ENCODE data around the gene CXorf49B. TPM values are rescaled to one million over a fixed set of nuclear protein-coding genes. Genes with fewer than 3 reads are reported as not detected.
A peak's percentile ranks its signal among the peaks of the same experiment; 100 is the strongest.
"Not testable (repeated sequence)": the region's sequence is repeated elsewhere in the genome, so short reads cannot be mapped to it uniquely, and the experiment has no call there.

Gene CXorf49B
- total RNA-seq: not detected
- long read RNA-seq: 0 reads

GRCh38 chrX:71763049-71763448 lies at the start of gene CXorf49B:
Gene CXorf49B, plus strand, starts transcription at chrX:71763349. Its CDS starts 75 bp downstream, at chrX:71763424.
- H3K4me3 ChIP-seq; H3K4me1 ChIP-seq; intact Hi-C loops (cut with DNase I); H3K27me3 ChIP-seq; H3K9me3 ChIP-seq; H3K36me3 ChIP-seq; ATAC-seq; H3K27ac ChIP-seq; DNase-seq: not testable (repeated sequence)
- WGBS (ENCODE audit: insufficient coverage, low coverage, low lambda C conversion rate, missing lambda C conversion rate): no CpG with 5 or more reads among the region's 34 CpGs

GRCh38 chrX:71714064-71714463 lies 49.1 kb upstream of the CXorf49B start:
- H3K36me3 ChIP-seq; DNase-seq; H3K4me3 ChIP-seq; intact Hi-C loops (cut with DNase I); H3K27ac ChIP-seq; H3K9me3 ChIP-seq; H3K4me1 ChIP-seq; ATAC-seq; H3K27me3 ChIP-seq: not testable (repeated sequence)
- WGBS (ENCODE audit: insufficient coverage, low coverage, low lambda C conversion rate, missing lambda C conversion rate): no CpG with 5 or more reads among the region's 14 CpGs

GRCh38 chrX:71715551-71715950 lies 47.6 kb upstream of the CXorf49B start:
- H3K27ac ChIP-seq; ATAC-seq; intact Hi-C loops (cut with DNase I); H3K4me3 ChIP-seq; H3K9me3 ChIP-seq; H3K36me3 ChIP-seq; H3K27me3 ChIP-seq; H3K4me1 ChIP-seq; DNase-seq: not testable (repeated sequence)
- WGBS (ENCODE audit: insufficient coverage, low coverage, low lambda C conversion rate, missing lambda C conversion rate): no CpG with 5 or more reads among the region's 8 CpGs

GRCh38 chrX:71716323-71716722 lies 46.8 kb upstream of the CXorf49B start:
- ATAC-seq; DNase-seq; H3K4me3 ChIP-seq; H3K4me1 ChIP-seq; H3K27me3 ChIP-seq; intact Hi-C loops (cut with DNase I); H3K27ac ChIP-seq; H3K36me3 ChIP-seq; H3K9me3 ChIP-seq: not testable (repeated sequence)
- WGBS (ENCODE audit: insufficient coverage, low coverage, low lambda C conversion rate, missing lambda C conversion rate): no CpG with 5 or more reads among the region's 12 CpGs

GRCh38 chrX:71718185-71718584 lies 45.0 kb upstream of the CXorf49B start, which contains the start of gene CXorf49:
Gene CXorf49, minus strand, starts transcription at chrX:71718285. Its CDS starts 134 bp downstream, at chrX:71718151.
- H3K27me3 ChIP-seq; H3K4me3 ChIP-seq; H3K9me3 ChIP-seq; H3K4me1 ChIP-seq; ATAC-seq; intact Hi-C loops (cut with DNase I); DNase-seq; H3K36me3 ChIP-seq; H3K27ac ChIP-seq: not testable (repeated sequence)
- WGBS (ENCODE audit: insufficient coverage, low coverage, low lambda C conversion rate, missing lambda C conversion rate): no CpG with 5 or more reads among the region's 30 CpGs

- intact Hi-C loops (cut with DNase I); H3K27ac ChIP-seq; H3K4me1 ChIP-seq; H3K36me3 ChIP-seq; H3K9me3 ChIP-seq; ATAC-seq; H3K4me3 ChIP-seq; H3K27me3 ChIP-seq: not testable (repeated sequence)
- DNase-seq: peak in 2 of 3 donors; percentile 8 to 11
- no CpG with 5 or more reads among the region's 30 CpGs for WGBS (ENCODE audit: insufficient coverage, low coverage, low lambda C conversion rate, missing lambda C conversion rate)
These were observed 44.0 kb upstream of the CXorf49B start for GRCh38 chrX:71719195-71719594.

- H3K4me3 ChIP-seq; intact Hi-C loops (cut with DNase I); H3K27me3 ChIP-seq; H3K36me3 ChIP-seq; H3K4me1 ChIP-seq; ATAC-seq; DNase-seq; H3K9me3 ChIP-seq; H3K27ac ChIP-seq: not testable (repeated sequence)
- no CpG with 5 or more reads among the region's 20 CpGs for WGBS (ENCODE audit: insufficient coverage, low coverage, low lambda C conversion rate, missing lambda C conversion rate)
These were observed 42.8 kb upstream of the CXorf49B start for GRCh38 chrX:71720289-71720886.

- H3K4me1 ChIP-seq; ATAC-seq; H3K36me3 ChIP-seq; H3K27ac ChIP-seq; H3K4me3 ChIP-seq; H3K9me3 ChIP-seq; intact Hi-C loops (cut with DNase I); H3K27me3 ChIP-seq; DNase-seq: not testable (repeated sequence)
- WGBS (ENCODE audit: insufficient coverage, low coverage, low lambda C conversion rate, missing lambda C conversion rate): no CpG with 5 or more reads among the region's 20 CpGs
These were observed 2.4 kb upstream of the CXorf49B start for GRCh38 chrX:71760688-71761281.

- WGBS (ENCODE audit: insufficient coverage, low coverage, low lambda C conversion rate, missing lambda C conversion rate): no CpG with 5 or more reads among the region's 11 CpGs
- H3K9me3 ChIP-seq; H3K4me1 ChIP-seq; ATAC-seq; DNase-seq; H3K27me3 ChIP-seq; H3K36me3 ChIP-seq; intact Hi-C loops (cut with DNase I); H3K4me3 ChIP-seq; H3K27ac ChIP-seq: not testable (repeated sequence)
These were observed 1.7 kb downstream of the CXorf49B start for GRCh38 chrX:71764832-71765231.

GRCh38 chrX:71765613-71766012 lies 2.5 kb downstream of the CXorf49B start:
- intact Hi-C loops (cut with DNase I); DNase-seq; H3K9me3 ChIP-seq; H3K4me3 ChIP-seq; H3K36me3 ChIP-seq; H3K27me3 ChIP-seq; H3K4me1 ChIP-seq; ATAC-seq; H3K27ac ChIP-seq: not testable (repeated sequence)
- no CpG with 5 or more reads among the region's 8 CpGs for WGBS (ENCODE audit: insufficient coverage, low coverage, low lambda C conversion rate, missing lambda C conversion rate)

- H3K9me3 ChIP-seq; H3K27me3 ChIP-seq; intact Hi-C loops (cut with DNase I); H3K27ac ChIP-seq; H3K36me3 ChIP-seq; H3K4me3 ChIP-seq; H3K4me1 ChIP-seq; DNase-seq; ATAC-seq: not testable (repeated sequence)
- no CpG with 5 or more reads among the region's 14 CpGs for WGBS (ENCODE audit: insufficient coverage, low coverage, low lambda C conversion rate, missing lambda C conversion rate)
These were observed 4.0 kb downstream of the CXorf49B start for GRCh38 chrX:71767134-71767533.

GRCh38 chrX:71778322-71778721 lies 15.2 kb downstream of the CXorf49B start:
- H3K9me3 ChIP-seq; intact Hi-C loops (cut with DNase I); H3K36me3 ChIP-seq; DNase-seq; H3K27ac ChIP-seq; H3K4me3 ChIP-seq; H3K27me3 ChIP-seq; H3K4me1 ChIP-seq; ATAC-seq: not testable (repeated sequence)
- WGBS (ENCODE audit: insufficient coverage, low coverage, low lambda C conversion rate, missing lambda C conversion rate): no CpG with 5 or more reads among the region's 12 CpGs

Data from right lobe of liver (tissue), 6 donors.